Astrocyte (in vitro differentiated cells and primary cell): ENCODE results near the gene SOCS1. TPM values are rescaled to one million over a fixed set of nuclear protein-coding genes. Genes with fewer than 3 reads are reported as not detected.

Source experiments
- DNase-seq: peaks from one replicate; pipeline ENCODE4 v3.0.0-alpha.2; 2010; ENCODE audit warnings: low read depth
- FAIRE-seq: peaks from 2 replicates; lab custom pipeline; 2011; peaks lifted over from hg19 to GRCh38; lab: Jason Lieb, UNC
- H2AFZ ChIP-seq: 2 replicates; pipeline ENCODE4 v1.6.0; 2012; ENCODE audit warnings: low read depth, low read length, inconsistent platforms
- H3K27ac ChIP-seq: 2 replicates; pipeline ENCODE4 v1.5.1; 2011; ENCODE audit warnings: low read depth, low read length, inconsistent platforms
- H3K27me3 ChIP-seq: 2 replicates; pipeline ENCODE4 v1.6.0; 2011; ENCODE audit warnings: low read length, inconsistent platforms; ENCODE audit not compliant: insufficient read depth
- H3K36me3 ChIP-seq: 2 replicates; pipeline ENCODE4 v1.5.1; 2011; ENCODE audit warnings: low read length, inconsistent platforms; ENCODE audit not compliant: insufficient read depth
- H3K4me1 ChIP-seq: 2 replicates; pipeline ENCODE4 v1.5.1; 2011; ENCODE audit warnings: low read length, inconsistent platforms; ENCODE audit not compliant: insufficient read depth
- H3K4me2 ChIP-seq: 2 replicates; pipeline ENCODE4 v1.6.0; 2012; ENCODE audit warnings: low read length, inconsistent platforms
- H3K4me3 ChIP-seq: 2 replicates; pipeline ENCODE4 v1.5.1; 2011; ENCODE audit warnings: low read depth, mild to moderate bottlenecking, low read length, inconsistent platforms; ENCODE audit not compliant: insufficient read depth
- H3K79me2 ChIP-seq: 2 replicates; pipeline ENCODE4 v1.6.0; 2012; ENCODE audit warnings: mild to moderate bottlenecking, low read length, inconsistent platforms; ENCODE audit not compliant: insufficient read depth
- H3K9ac ChIP-seq: 2 replicates; pipeline ENCODE4 v1.6.0; 2012; ENCODE audit warnings: mild to moderate bottlenecking, low read length, inconsistent platforms
- H3K9me3 ChIP-seq: 2 replicates; pipeline ENCODE4 v1.5.1; 2012; ENCODE audit warnings: low read depth, mild to moderate bottlenecking, low read length, inconsistent platforms; ENCODE audit not compliant: insufficient read depth
- H4K20me1 ChIP-seq: 2 replicates; pipeline ENCODE4 v1.6.0; 2012; ENCODE audit warnings: low read length, inconsistent platforms; ENCODE audit not compliant: insufficient read depth
- H3K27ac Mint-ChIP-seq: one replicate; pipeline ENCODE4 v1.8.0; 2021; ENCODE audit warnings: mild to moderate bottlenecking, mixed read lengths; ENCODE audit not compliant: unreplicated experiment
- H3K27me3 Mint-ChIP-seq: one replicate; pipeline ENCODE4 v1.8.0; 2021; ENCODE audit warnings: low read depth, mixed read lengths; ENCODE audit not compliant: unreplicated experiment
- H3K36me3 Mint-ChIP-seq: one replicate; pipeline ENCODE4 v1.8.0; 2021; ENCODE audit warnings: low read depth, mixed read lengths; ENCODE audit not compliant: unreplicated experiment
- H3K4me1 Mint-ChIP-seq: one replicate; pipeline ENCODE4 v1.8.0; 2021; ENCODE audit warnings: low read depth, mixed read lengths; ENCODE audit not compliant: unreplicated experiment
- H3K4me3 Mint-ChIP-seq: one replicate; pipeline ENCODE4 v1.8.0; 2021; ENCODE audit warnings: mild to moderate bottlenecking, moderate library complexity, mixed read lengths; ENCODE audit not compliant: unreplicated experiment
- H3K9me3 Mint-ChIP-seq: one replicate; pipeline ENCODE4 v1.8.0; 2021; ENCODE audit warnings: mild to moderate bottlenecking, mixed read lengths; ENCODE audit not compliant: unreplicated experiment
- CTCF ChIP-seq: IDR thresholded peaks from 2 replicates; pipeline ENCODE4 v1.5.1; 2011; ENCODE audit warnings: low read depth, mild to moderate bottlenecking, inconsistent platforms, low read length, moderate library complexity; ENCODE audit not compliant: insufficient read depth
- EZH2 ChIP-seq: IDR thresholded peaks from 2 replicates; pipeline ENCODE4 v1.6.1; 2012; ENCODE audit warnings: mild to moderate bottlenecking, low read length, inconsistent platforms; ENCODE audit not compliant: insufficient read depth
- total RNA-seq: library from RNA; stranded (reverse); gene quantifications from 2 replicates; pipeline ENCODE4 v1.2.1, GENCODE V29; 2021

SOCS1 gene
- total RNA-seq, 1 donor from 2014 or later, result 16.0 TPM

GRCh38 chr16:11277607-11278337 is 21.8 kb upstream of the SOCS1 start:
- Histone ChIP-seq H3K4me3 (no peak overlapping the region), H3K79me2 (no peaks in the 10 kb centered on the region), H3K4me1 (no peaks in the 10 kb centered on the region), H4K20me1 (no peaks in the 10 kb centered on the region), H3K36me3 (no peaks in the 10 kb centered on the region), H3K27ac (no peak overlapping the region), H3K27me3 (peaks cover 2% of the 10 kb centered on the region), H3K4me2 (no peak overlapping the region), H2AFZ (no peak overlapping the region), H3K9ac (no peak overlapping the region), H3K9me3 (no peaks in the 10 kb centered on the region)
- Mint-ChIP-seq H3K27me3 (peaks cover 29% of the 10 kb centered on the region), H3K4me1 (peaks cover 4% of the 10 kb centered on the region), H3K27ac (no peak overlapping the region), H3K36me3 (peaks cover 2% of the 10 kb centered on the region), H3K4me3 (no peak overlapping the region), H3K9me3 (peaks cover 7% of the 10 kb centered on the region)
- TF ChIP-seq EZH2 (no peak), CTCF (no peak)
- no peak for DNase-seq
- FAIRE-seq, result no peak

GRCh38 chr16:11276896-11277593 is 21.0 kb upstream of the SOCS1 start:
- H3K4me3 Mint-ChIP-seq, result no peak overlapping the region
- no peak for DNase-seq
- H3K9me3 Mint-ChIP-seq, result peaks cover 7% of the 10 kb centered on the region

More at GRCh38 chr16:11276896-11277593, 21.0 kb upstream of the SOCS1 start:
- H3K79me2 ChIP-seq, result no peaks in the 10 kb centered on the region
- Mint-ChIP-seq H3K27me3 (peaks cover 29% of the 10 kb centered on the region), H3K4me1 (peaks cover 4% of the 10 kb centered on the region), H3K27ac (no peak overlapping the region), H3K36me3 (peaks cover 2% of the 10 kb centered on the region)
- no peak overlapping the region for H3K4me3 ChIP-seq
- H3K27me3 ChIP-seq, result peaks cover 2% of the 10 kb centered on the region
- no peaks in the 10 kb centered on the region for H4K20me1 ChIP-seq
- no peak for TF ChIP-seq CTCF
- no peak for TF ChIP-seq EZH2
- H3K9me3 ChIP-seq, result no peaks in the 10 kb centered on the region
- no peak for FAIRE-seq
- H2AFZ ChIP-seq, result no peak overlapping the region
- H3K4me2 ChIP-seq, result no peak overlapping the region
- no peaks in the 10 kb centered on the region for H3K36me3 ChIP-seq
- H3K27ac ChIP-seq, result no peak overlapping the region
- no peaks in the 10 kb centered on the region for H3K4me1 ChIP-seq
- H3K9ac ChIP-seq, result no peak overlapping the region
